ENCODE data around the gene ANTXRL.

DNA sequence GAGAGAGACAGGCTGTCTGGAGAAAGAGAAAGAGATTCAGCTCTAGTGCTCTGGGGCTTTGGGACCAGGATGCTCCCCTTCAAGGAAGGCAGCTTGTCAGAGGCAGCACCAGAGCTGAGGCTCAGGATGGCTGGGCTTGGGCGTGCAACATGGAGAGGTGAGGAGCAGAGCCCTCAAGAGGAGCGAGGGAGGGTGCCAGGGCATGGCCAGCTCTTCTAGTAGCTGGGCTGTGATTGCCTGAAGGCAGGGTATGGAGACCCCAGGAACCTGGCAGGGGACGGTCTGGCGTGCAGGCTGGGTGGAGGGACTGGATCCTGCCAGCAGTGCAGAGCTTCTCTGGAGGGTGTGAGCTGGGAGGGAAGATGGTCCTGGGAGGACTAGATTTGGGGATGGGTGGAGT, 40.2 kb downstream of the ANTXRL start:
- TF ChIP-seq, protein P1, sequence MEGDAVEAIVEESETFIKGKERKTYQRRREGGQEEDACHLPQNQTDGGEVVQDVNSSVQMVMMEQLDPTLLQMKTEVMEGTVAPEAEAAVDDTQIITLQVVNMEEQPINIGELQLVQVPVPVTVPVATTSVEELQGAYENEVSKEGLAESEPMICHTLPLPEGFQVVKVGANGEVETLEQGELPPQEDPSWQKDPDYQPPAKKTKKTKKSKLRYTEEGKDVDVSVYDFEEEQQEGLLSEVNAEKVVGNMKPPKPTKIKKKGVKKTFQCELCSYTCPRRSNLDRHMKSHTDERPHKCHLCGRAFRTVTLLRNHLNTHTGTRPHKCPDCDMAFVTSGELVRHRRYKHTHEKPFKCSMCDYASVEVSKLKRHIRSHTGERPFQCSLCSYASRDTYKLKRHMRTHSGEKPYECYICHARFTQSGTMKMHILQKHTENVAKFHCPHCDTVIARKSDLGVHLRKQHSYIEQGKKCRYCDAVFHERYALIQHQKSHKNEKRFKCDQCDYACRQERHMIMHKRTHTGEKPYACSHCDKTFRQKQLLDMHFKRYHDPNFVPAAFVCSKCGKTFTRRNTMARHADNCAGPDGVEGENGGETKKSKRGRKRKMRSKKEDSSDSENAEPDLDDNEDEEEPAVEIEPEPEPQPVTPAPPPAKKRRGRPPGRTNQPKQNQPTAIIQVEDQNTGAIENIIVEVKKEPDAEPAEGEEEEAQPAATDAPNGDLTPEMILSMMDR (IDR thresholded peaks at IDR 0.05) = no peak
- no peak for TF ChIP-seq POLR2A (IDR thresholded peaks at IDR 0.05)

Data from esophagus squamous epithelium (tissue), 4 donors.